SH-SY5Y (cell line): ENCODE data around the gene PIBF1.

ENCODE experiments used
- GATA2 ChIP-seq: IDR thresholded peaks from 2 replicates; pipeline ENCODE4 v1.6.1; 2011; ENCODE audit warnings: mild to moderate bottlenecking, low read depth, low read length
- GATA3 ChIP-seq: IDR thresholded peaks from 2 replicates; pipeline ENCODE4 v1.6.1; 2011; ENCODE audit warnings: low read depth, mild to moderate bottlenecking, low read length, moderate library complexity

GRCh38 chr13:72823724-72824123, 41.8 kb downstream of the PIBF1 start:
- TF ChIP-seq GATA2 (no peak), GATA3 (no peak)
